Astrocyte of the spinal cord (primary cell): ENCODE measurements around the gene TANC2.

Experiments used
- DNase-seq: peaks from one replicate; pipeline ENCODE4 v3.0.0; 2011; ENCODE audit warnings: low read depth, low spot score
- H3K4me3 ChIP-seq: 2 replicates; pipeline ENCODE4 v1.5.1; 2011; ENCODE audit warnings: low read depth, mild to moderate bottlenecking, low read length, moderate library complexity
- CTCF ChIP-seq: IDR thresholded peaks from 2 replicates; pipeline ENCODE4 v1.5.1; 2012; ENCODE audit warnings: low read depth, mild to moderate bottlenecking, low read length, inconsistent platforms
- in situ Hi-C: cut with HindIII; loops from 2 replicates; pipeline ENCODE4 v1.10.0; 2017; ENCODE audit warnings: low sequenced_read_pairs

TANC2 gene

GRCh38 chr17:62981933-62982332, 15.9 kb downstream of the TANC2 start:
- peak; percentile 36 for DNase-seq
- H3K4me3 ChIP-seq: no peak overlapping the region
- in situ Hi-C loops: no loop called here
- TF ChIP-seq CTCF: no peak

- no peak overlapping the region for H3K4me3 ChIP-seq
- in situ Hi-C loops: no loop called here
- DNase-seq: no peak
- no peak for TF ChIP-seq CTCF
Measured at GRCh38 chr17:62984801-62985200, 18.8 kb downstream of the TANC2 start.

- TF ChIP-seq CTCF: no peak
- DNase-seq: no peak
- in situ Hi-C loops: no loop called here
- no peak overlapping the region for H3K4me3 ChIP-seq
Measured at GRCh38 chr17:62986549-62986948, 20.5 kb downstream of the TANC2 start.

- TF ChIP-seq CTCF: peak; percentile 38
- in situ Hi-C loops: no loop called here
- no peak overlapping the region for H3K4me3 ChIP-seq
- no peak for DNase-seq
Measured at GRCh38 chr17:62987136-62987535, 21.1 kb downstream of the TANC2 start.

GRCh38 chr17:62989501-62989900, 23.5 kb downstream of the TANC2 start:
- H3K4me3 ChIP-seq: no peak overlapping the region
- in situ Hi-C loops: no loop called here
- DNase-seq: no peak
- no peak for TF ChIP-seq CTCF

- H3K4me3 ChIP-seq: no peak overlapping the region
- in situ Hi-C loops: no loop called here
- TF ChIP-seq CTCF: no peak
- DNase-seq: no peak
Measured at GRCh38 chr17:62994931-62995330, 28.9 kb downstream of the TANC2 start.

GRCh38 chr17:62995377-62995885, 29.4 kb downstream of the TANC2 start:
- peak; percentile 56 for DNase-seq
- in situ Hi-C loops: no loop called here
- H3K4me3 ChIP-seq: no peak overlapping the region
- peak; percentile 78 for TF ChIP-seq CTCF
